MCF 10A (cell line): Measurements from ENCODE around the gene NRXN3. TPM values are rescaled to one million over a fixed set of nuclear protein-coding genes. Genes with fewer than 3 reads are reported as not detected.

Source experiments
- BruUV-seq: library from RNA; stranded (reverse); fragments of 400-500 nt; replicated peaks from 2 replicates; lab custom pipeline; 2021; lab: Mats Ljungman, UMichigan
- CTCF ChIA-PET: fragments of 300-600 bp; sonication (Branson Sonifier 250); formaldehyde crosslinking; extraction: SDS; loops from one replicate; lab custom pipeline; 2021; ENCODE audit warnings: antibody characterized with exemption, inconsistent platforms; lab: Yijun Ruan, JAX
- POLR2A ChIA-PET: fragments of 300-600, 350-650 bp; sonication (Branson Sonifier 250); formaldehyde crosslinking; extraction: SDS; loops from one replicate; lab custom pipeline; 2020; ENCODE audit warnings: antibody characterized with exemption, inconsistent platforms; lab: Yijun Ruan, JAX
- DNase-seq: peaks from one replicate; pipeline ENCODE4 v3.0.0-alpha.2; 2018; ENCODE audit not compliant: unreplicated experiment
- H3K27ac Mint-ChIP-seq: one replicate; pipeline ENCODE4 v1.8.0; 2022; ENCODE audit warnings: mild to moderate bottlenecking, low read depth, mixed read lengths; ENCODE audit not compliant: unreplicated experiment
- H3K27me3 Mint-ChIP-seq: one replicate; pipeline ENCODE4 v1.8.0; 2022; ENCODE audit warnings: mixed read lengths; ENCODE audit not compliant: insufficient read depth, unreplicated experiment
- H3K36me3 Mint-ChIP-seq: one replicate; pipeline ENCODE4 v1.8.0; 2022; ENCODE audit warnings: mild to moderate bottlenecking, moderate library complexity, mixed read lengths; ENCODE audit not compliant: insufficient read depth, unreplicated experiment
- H3K4me1 Mint-ChIP-seq: one replicate; pipeline ENCODE4 v1.8.0; 2022; ENCODE audit warnings: mixed read lengths; ENCODE audit not compliant: insufficient read depth, unreplicated experiment
- H3K4me3 Mint-ChIP-seq: one replicate; pipeline ENCODE4 v1.8.0; 2022; ENCODE audit warnings: mild to moderate bottlenecking, moderate library complexity, mixed read lengths; ENCODE audit not compliant: unreplicated experiment
- H3K9me3 Mint-ChIP-seq: one replicate; pipeline ENCODE4 v1.8.0; 2022; ENCODE audit warnings: mixed read lengths; ENCODE audit not compliant: unreplicated experiment
- CTCF ChIP-seq: fragments of 200-600 bp; IDR thresholded peaks from one replicate; pipeline ENCODE4 v1.8.0; 2022; ENCODE audit warnings: antibody characterized with exemption, mild to moderate bottlenecking; ENCODE audit not compliant: unreplicated experiment
- intact Hi-C: fragments of 100-400 bp; cut with micrococcal nuclease; formaldehyde crosslinking; loops from 2 replicates; pipeline ENCODE4 v1.14.1; 2022
- total RNA-seq: library from RNA; stranded (reverse); gene quantifications from 2 replicates; pipeline ENCODE4 v1.2.3, GENCODE V29; 2022

The NRXN3 gene
- total RNA-seq, 1 experiment from 2014 or later: not detected

- intact Hi-C loops: no loop called here
- no peak for TF ChIP-seq CTCF
- no peak overlapping the region for H3K27ac Mint-ChIP-seq
Observed at GRCh38 chr14:79166171-79166570, 996.0 kb downstream of the NRXN3 start.

GRCh38 chr14:79167957-79168356, 997.8 kb downstream of the NRXN3 start:
- Mint-ChIP-seq H3K36me3 (no peaks in the 10 kb centered on the region), H3K27ac (no peak overlapping the region), H3K9me3 (peaks cover 2% of the 10 kb centered on the region), H3K27me3 (no peaks in the 10 kb centered on the region), H3K4me3 (no peak overlapping the region), H3K4me1 (no peaks in the 10 kb centered on the region)
- no peak for TF ChIP-seq CTCF
- CTCF ChIA-PET: interaction anchor here (0.7 kb wide), 1 partner anchor 212 kb away, joined by 5 read pairs; no protein-coding TSS in a partner anchor
- DNase-seq: no peak
- intact Hi-C loops: no loop called here
- POLR2A ChIA-PET: no interaction called here
- BruUV-seq: no TSS peak

More at GRCh38 chr14:79166171-79166570, 996.0 kb downstream of the NRXN3 start:
- no peaks in the 10 kb centered on the region for H3K36me3 Mint-ChIP-seq
- no TSS peak for BruUV-seq
- ChIA-PET CTCF (no interaction called here), POLR2A (no interaction called here)
- H3K9me3 Mint-ChIP-seq: peaks cover 8% of the 10 kb centered on the region
- no peaks in the 10 kb centered on the region for H3K27me3 Mint-ChIP-seq
- no peak for DNase-seq
- H3K4me1 Mint-ChIP-seq: no peaks in the 10 kb centered on the region
- no peak overlapping the region for H3K4me3 Mint-ChIP-seq

- TF ChIP-seq CTCF: no peak
- Mint-ChIP-seq H3K4me1 (no peaks in the 10 kb centered on the region), H3K9me3 (no peaks in the 10 kb centered on the region), H3K4me3 (no peak overlapping the region), H3K27me3 (peaks cover 15% of the 10 kb centered on the region), H3K36me3 (no peaks in the 10 kb centered on the region), H3K27ac (no peak overlapping the region)
- intact Hi-C loops: no loop called here
- BruUV-seq: no TSS peak
- CTCF ChIA-PET: interaction anchor here (0.8 kb wide), 1 partner anchor 22 kb away, joined by 5 read pairs; no protein-coding TSS in a partner anchor
- DNase-seq: no peak
- POLR2A ChIA-PET: no interaction called here
Observed at GRCh38 chr14:79175671-79176070, 1005.5 kb downstream of the NRXN3 start.

- TF ChIP-seq CTCF: no peak
- CTCF ChIA-PET: interaction anchor here (0.6 to 0.7 kb wide), 2 partner anchors 117 to 1138 kb away, joined by 3 read pairs; no protein-coding TSS in a partner anchor
- Mint-ChIP-seq H3K9me3 (no peaks in the 10 kb centered on the region), H3K27ac (no peak overlapping the region), H3K36me3 (no peaks in the 10 kb centered on the region), H3K4me3 (no peak overlapping the region), H3K4me1 (no peaks in the 10 kb centered on the region), H3K27me3 (peaks cover 15% of the 10 kb centered on the region)
- no TSS peak for BruUV-seq
- DNase-seq: no peak
- POLR2A ChIA-PET: no interaction called here
- intact Hi-C loops: no loop called here
Observed at GRCh38 chr14:79177106-79177505, 1006.9 kb downstream of the NRXN3 start.
